ENCODE data around the gene HSPBP1.

HSPBP1 gene

DNA sequence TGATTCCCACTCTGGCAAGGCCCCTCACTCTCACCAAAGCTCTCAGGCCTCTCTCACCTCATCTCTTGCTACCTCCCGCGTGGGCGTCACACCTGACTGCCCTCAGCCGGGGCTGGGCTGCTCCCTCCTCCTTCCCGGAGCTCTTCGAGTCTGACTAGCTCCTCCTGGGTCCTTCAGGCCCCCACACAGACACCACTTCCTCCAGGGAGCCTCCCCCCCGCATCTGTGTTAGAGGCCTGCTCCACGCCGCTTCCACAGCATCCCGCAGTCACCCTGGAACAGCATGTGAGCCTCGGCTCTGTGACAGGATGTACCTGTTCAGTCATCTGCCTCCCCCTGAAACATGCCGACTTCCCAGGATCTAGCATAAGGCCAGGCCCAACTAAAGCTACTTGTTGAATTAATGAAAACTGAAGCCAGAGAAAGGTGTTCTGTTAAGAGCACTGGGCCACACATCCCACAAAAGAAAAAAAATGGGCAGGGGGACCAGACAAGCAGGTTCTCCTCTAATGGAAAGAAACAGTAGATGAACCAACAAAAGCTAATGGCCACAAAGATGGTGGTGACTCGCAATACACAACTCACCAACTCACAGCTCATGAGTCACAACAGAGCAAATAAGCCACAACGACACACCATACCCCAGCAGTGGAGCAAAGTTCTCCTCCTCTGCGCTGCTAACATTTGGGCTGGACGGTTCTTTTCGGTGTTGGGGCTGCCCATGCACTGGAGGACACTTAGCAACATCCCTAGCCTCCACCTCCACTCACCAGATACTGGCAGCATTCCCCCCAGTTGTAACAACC, 24.1 kb downstream of the HSPBP1 start:
- TF ChIP-seq, protein P1, sequence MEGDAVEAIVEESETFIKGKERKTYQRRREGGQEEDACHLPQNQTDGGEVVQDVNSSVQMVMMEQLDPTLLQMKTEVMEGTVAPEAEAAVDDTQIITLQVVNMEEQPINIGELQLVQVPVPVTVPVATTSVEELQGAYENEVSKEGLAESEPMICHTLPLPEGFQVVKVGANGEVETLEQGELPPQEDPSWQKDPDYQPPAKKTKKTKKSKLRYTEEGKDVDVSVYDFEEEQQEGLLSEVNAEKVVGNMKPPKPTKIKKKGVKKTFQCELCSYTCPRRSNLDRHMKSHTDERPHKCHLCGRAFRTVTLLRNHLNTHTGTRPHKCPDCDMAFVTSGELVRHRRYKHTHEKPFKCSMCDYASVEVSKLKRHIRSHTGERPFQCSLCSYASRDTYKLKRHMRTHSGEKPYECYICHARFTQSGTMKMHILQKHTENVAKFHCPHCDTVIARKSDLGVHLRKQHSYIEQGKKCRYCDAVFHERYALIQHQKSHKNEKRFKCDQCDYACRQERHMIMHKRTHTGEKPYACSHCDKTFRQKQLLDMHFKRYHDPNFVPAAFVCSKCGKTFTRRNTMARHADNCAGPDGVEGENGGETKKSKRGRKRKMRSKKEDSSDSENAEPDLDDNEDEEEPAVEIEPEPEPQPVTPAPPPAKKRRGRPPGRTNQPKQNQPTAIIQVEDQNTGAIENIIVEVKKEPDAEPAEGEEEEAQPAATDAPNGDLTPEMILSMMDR (IDR thresholded peaks at IDR 0.05; ENCODE audit: low read depth, low read length), result no peak
- in situ Hi-C loops (cut with HindIII; ENCODE audit: low sequenced_read_pairs), result no loop called here
- H3K4me3 ChIP-seq (ENCODE audit: low read depth, low read length), result no peak overlapping the region
- no peak for DNase-seq (ENCODE audit: low read depth, low spot score)

DNA sequence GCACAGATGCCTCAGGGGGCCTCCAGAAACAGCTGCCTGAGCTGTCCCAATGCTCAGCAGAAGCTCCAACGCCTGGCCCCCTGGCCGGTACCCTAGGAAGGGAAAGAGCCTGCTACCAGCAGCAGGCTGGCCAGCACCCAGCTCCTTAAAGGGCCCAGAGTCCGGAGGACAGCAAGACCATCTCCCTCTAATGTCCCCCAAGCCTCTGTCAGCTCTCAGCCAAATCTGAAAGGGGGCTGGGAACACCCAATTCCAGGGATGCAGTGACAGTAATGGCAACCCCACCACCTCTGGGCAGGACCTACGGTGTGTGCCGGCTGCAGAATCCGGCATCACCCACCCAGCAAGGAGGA, 25.3 kb downstream of the HSPBP1 start:
- TF ChIP-seq, protein P1 (IDR thresholded peaks at IDR 0.05; ENCODE audit: low read depth, low read length), result no peak
- H3K4me3 ChIP-seq (ENCODE audit: low read depth, low read length), result no peak overlapping the region
- DNase-seq (ENCODE audit: low read depth, low spot score), result no peak
- in situ Hi-C loops (cut with HindIII; ENCODE audit: low sequenced_read_pairs), result no loop called here

- TF ChIP-seq, protein P1 (IDR thresholded peaks at IDR 0.05; ENCODE audit: low read depth, low read length), result no peak
- no peak overlapping the region for H3K4me3 ChIP-seq (ENCODE audit: low read depth, low read length)
- in situ Hi-C loops (cut with HindIII; ENCODE audit: low sequenced_read_pairs), result no loop called here
- no peak for DNase-seq (ENCODE audit: low read depth, low spot score)
Measured at GRCh38 chr19:55253842-55254624, 25.9 kb downstream of the HSPBP1 start.

DNA sequence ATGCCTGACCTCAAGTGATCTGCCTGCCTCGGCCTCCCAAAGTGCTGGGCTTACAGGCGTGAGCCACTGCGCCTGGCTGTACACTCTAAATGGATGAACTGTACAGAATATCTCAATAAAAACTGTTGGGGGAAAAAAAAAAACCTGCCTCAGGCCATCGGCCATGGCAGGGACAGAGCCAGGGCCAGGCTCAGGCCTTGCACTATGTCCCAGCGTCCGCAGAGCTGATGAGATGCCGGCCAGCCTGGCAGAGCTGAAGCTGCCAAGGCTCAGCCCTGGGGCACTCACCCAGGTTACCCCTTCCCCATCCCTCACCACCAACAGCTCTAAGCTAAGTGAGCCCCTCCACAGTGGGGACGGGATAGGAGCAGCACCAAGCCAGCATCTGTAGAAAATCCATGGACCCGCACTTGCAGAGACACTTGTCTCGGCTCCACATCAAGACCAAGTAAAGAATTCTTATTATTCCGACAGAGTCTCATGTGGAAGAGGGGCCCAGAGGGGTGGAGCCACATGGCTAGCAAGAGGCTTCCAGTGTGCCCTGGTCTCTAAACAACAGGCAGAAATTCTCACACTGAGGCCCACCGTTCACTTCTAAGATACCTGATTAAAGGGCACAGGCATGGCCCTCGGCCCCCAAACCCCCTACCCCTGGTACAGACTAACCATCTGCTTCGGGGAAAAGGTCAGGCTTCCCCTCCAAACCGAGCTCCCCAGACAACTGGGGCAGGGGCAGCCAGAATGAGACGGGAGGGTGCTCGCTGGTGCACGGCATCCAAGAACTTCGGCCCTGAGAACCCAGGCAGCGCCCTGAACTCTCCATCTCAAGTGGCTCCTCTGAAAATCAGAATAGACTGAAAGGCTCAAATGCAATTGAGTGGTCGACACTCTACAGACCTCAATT, 26.9 kb downstream of the HSPBP1 start:
- in situ Hi-C loops (cut with HindIII; ENCODE audit: low sequenced_read_pairs), result no loop called here
- TF ChIP-seq, protein P1 (IDR thresholded peaks at IDR 0.05; ENCODE audit: low read depth, low read length), result no peak
- no peak for DNase-seq (ENCODE audit: low read depth, low spot score)
- no peak overlapping the region for H3K4me3 ChIP-seq (ENCODE audit: low read depth, low read length)

DNA sequence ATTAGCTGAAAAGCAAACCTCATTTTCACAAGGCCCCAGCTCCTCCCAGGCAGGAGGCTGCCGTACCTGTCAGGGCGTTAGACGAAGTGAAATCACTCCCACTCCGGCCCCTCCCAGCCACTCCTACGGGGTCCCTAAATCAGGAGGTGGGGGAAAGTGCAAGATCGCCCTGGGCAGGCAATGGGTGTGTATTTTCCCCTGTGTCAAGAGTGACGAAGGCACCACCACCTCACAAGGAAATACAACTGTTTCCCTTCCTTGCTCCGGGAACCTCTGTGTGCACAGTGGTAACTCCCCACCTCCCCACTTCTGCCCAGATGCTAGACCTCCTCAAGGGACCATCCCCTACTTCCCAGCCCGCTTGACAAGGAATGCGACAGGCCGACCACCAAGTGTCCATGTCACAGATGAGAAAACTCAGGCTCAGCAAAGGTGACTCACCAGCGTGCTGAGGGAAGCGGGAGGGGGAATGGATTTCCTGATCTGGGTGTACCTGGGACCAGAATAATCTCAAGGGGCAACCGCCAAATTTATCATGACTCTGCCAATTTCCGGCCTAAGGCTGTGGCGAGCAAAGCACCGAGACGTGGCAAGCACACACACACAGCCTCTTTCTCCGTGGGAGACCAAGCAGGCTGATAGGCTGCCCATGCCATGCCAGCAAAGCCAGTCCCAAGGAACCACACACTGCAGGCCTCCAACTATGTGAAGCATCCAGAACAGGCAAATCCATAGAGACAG, 28.4 kb downstream of the HSPBP1 start:
- peak; percentile 14 for DNase-seq (ENCODE audit: low read depth, low spot score)
- no peak overlapping the region for H3K4me3 ChIP-seq (ENCODE audit: low read depth, low read length)
- TF ChIP-seq, protein P1 (IDR thresholded peaks at IDR 0.05; ENCODE audit: low read depth, low read length), result no peak
- in situ Hi-C loops (cut with HindIII; ENCODE audit: low sequenced_read_pairs), result no loop called here
